Osteoblast (primary cell): Measurements from ENCODE around the gene DISC1. TPM values are rescaled to one million over a fixed set of nuclear protein-coding genes. Genes with fewer than 3 reads are reported as not detected.
"Not testable (repeated sequence)": the region's sequence is repeated elsewhere in the genome, so short reads cannot be mapped to it uniquely, and the experiment has no call there.

Experiments
- DNase-seq: peaks from one replicate; pipeline ENCODE4 v3.0.0; 2011; ENCODE audit warnings: low spot score, mixed read lengths; ENCODE audit not compliant: insufficient read length; ENCODE audit errors: missing footprints
- H2AFZ ChIP-seq: 2 replicates; pipeline ENCODE4 v1.6.0; 2011; ENCODE audit warnings: mild to moderate bottlenecking, low read length
- H3K27ac ChIP-seq: 2 replicates; pipeline ENCODE4 v1.5.1; 2011; ENCODE audit warnings: mild to moderate bottlenecking, low read depth, low read length, moderate library complexity
- H3K27me3 ChIP-seq: 2 replicates; pipeline ENCODE4 v1.6.0; 2012; ENCODE audit warnings: mild to moderate bottlenecking, control low read depth, inconsistent platforms, low read length, moderate library complexity; ENCODE audit not compliant: insufficient read depth
- H3K36me3 ChIP-seq: 2 replicates; pipeline ENCODE4 v1.5.1; 2011; ENCODE audit warnings: mild to moderate bottlenecking, low read length, control low read depth, moderate library complexity; ENCODE audit not compliant: insufficient read depth
- H3K4me1 ChIP-seq: 2 replicates; pipeline ENCODE4 v1.5.1; 2011; ENCODE audit warnings: mild to moderate bottlenecking, low read length, control low read depth, moderate library complexity; ENCODE audit not compliant: insufficient read depth
- H3K4me2 ChIP-seq: 2 replicates; pipeline ENCODE4 v1.6.0; 2011; ENCODE audit warnings: mild to moderate bottlenecking, low read length; ENCODE audit not compliant: insufficient read depth
- H3K4me3 ChIP-seq: fragments of 200-600 bp; sonication (generic); 3 replicates; pipeline ENCODE4 v1.5.1; 2012; ENCODE audit warnings: mild to moderate bottlenecking, low read length, inconsistent platforms; ENCODE audit not compliant: insufficient read depth
- H3K79me2 ChIP-seq: 2 replicates; pipeline ENCODE4 v1.6.0; 2012; ENCODE audit warnings: mild to moderate bottlenecking, low read length, control low read depth, inconsistent platforms; ENCODE audit not compliant: insufficient read depth
- H3K9me3 ChIP-seq: 2 replicates; pipeline ENCODE4 v1.5.1; 2011; ENCODE audit warnings: low read depth, low read length, control low read depth
- H4K20me1 ChIP-seq: 2 replicates; pipeline ENCODE4 v1.6.0; 2012; ENCODE audit warnings: mild to moderate bottlenecking, low read length, control low read depth; ENCODE audit not compliant: insufficient read depth
- total RNA-seq: library from RNA; depleted of rRNA; stranded (reverse); fragments of >200 nt; gene quantifications from 2 replicates; pipeline ENCODE4 v1.2.3, GENCODE V29; 2012
- TF ChIP-seq, protein P1 (sequence below): IDR thresholded peaks from 2 replicates; pipeline ENCODE4 v1.5.1; 2011; ENCODE audit warnings: mild to moderate bottlenecking, low read depth, low read length, moderate library complexity; ENCODE audit errors: extremely low read depth

The DISC1 gene
- total RNA-seq, 1 donor, result 11.9 TPM

DNA sequence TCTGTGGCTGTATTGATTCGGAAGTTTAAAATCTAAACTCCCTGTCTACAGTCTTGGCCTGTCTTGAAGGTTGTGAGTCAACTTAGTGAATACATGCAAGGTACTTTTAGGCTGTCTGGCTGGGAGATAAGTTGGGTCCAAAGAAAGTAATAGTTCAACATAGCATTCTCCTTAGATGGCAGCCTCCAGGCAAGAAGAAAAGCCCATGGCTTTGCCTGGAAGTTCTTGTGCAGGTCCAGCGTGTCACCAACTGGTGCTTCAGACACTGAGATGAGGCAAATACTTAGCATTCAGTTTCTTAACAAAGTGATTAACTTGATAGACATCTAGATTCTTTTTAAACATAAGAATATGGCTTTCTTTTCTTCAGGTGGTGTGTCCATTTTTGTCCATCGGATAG, 328.2 kb downstream of the DISC1 start:
- H3K36me3 ChIP-seq, result no peaks in the 10 kb centered on the region
- H3K4me2 ChIP-seq, result no peak overlapping the region
- no peak overlapping the region for H3K27ac ChIP-seq
- no peak for DNase-seq
- H3K9me3 ChIP-seq, result no peaks in the 10 kb centered on the region
- no peaks in the 10 kb centered on the region for H3K27me3 ChIP-seq
- no peaks in the 10 kb centered on the region for H3K79me2 ChIP-seq
- TF ChIP-seq, protein P1, sequence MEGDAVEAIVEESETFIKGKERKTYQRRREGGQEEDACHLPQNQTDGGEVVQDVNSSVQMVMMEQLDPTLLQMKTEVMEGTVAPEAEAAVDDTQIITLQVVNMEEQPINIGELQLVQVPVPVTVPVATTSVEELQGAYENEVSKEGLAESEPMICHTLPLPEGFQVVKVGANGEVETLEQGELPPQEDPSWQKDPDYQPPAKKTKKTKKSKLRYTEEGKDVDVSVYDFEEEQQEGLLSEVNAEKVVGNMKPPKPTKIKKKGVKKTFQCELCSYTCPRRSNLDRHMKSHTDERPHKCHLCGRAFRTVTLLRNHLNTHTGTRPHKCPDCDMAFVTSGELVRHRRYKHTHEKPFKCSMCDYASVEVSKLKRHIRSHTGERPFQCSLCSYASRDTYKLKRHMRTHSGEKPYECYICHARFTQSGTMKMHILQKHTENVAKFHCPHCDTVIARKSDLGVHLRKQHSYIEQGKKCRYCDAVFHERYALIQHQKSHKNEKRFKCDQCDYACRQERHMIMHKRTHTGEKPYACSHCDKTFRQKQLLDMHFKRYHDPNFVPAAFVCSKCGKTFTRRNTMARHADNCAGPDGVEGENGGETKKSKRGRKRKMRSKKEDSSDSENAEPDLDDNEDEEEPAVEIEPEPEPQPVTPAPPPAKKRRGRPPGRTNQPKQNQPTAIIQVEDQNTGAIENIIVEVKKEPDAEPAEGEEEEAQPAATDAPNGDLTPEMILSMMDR, result no peak
- H4K20me1 ChIP-seq, result no peaks in the 10 kb centered on the region
- no peak overlapping the region for H3K4me3 ChIP-seq
- peaks cover 9% of the 10 kb centered on the region for H3K4me1 ChIP-seq
- H2AFZ ChIP-seq, result no peak overlapping the region

DNA sequence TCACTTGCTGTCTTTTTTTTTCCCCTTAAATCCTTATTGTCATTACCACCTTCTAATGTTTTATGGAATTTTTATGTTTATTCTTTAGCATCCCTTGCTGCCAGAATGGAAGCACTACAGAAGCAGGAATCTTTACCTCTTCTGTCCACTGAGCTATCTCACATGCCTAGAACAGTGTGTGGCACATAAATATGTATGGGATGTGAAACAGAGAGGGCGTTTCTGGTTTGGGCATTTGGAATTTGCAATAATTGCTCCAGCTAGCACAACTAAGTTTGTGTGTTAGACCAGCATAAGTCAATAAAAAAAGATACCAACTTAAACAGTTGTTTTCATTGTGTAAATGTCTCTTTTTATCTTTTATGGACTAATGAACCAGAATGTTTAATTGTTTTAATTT, 330.8 kb downstream of the DISC1 start:
- H3K4me2 ChIP-seq, result no peak overlapping the region
- no peaks in the 10 kb centered on the region for H4K20me1 ChIP-seq
- no peaks in the 10 kb centered on the region for H3K4me1 ChIP-seq
- H3K27me3 ChIP-seq, result no peaks in the 10 kb centered on the region
- no peak for DNase-seq
- H3K79me2 ChIP-seq, result no peaks in the 10 kb centered on the region
- TF ChIP-seq, protein P1, result no peak
- H3K9me3 ChIP-seq, result no peaks in the 10 kb centered on the region
- H2AFZ ChIP-seq, result no peak overlapping the region
- H3K27ac ChIP-seq, result no peak overlapping the region
- no peak overlapping the region for H3K4me3 ChIP-seq
- H3K36me3 ChIP-seq, result no peaks in the 10 kb centered on the region

DNA sequence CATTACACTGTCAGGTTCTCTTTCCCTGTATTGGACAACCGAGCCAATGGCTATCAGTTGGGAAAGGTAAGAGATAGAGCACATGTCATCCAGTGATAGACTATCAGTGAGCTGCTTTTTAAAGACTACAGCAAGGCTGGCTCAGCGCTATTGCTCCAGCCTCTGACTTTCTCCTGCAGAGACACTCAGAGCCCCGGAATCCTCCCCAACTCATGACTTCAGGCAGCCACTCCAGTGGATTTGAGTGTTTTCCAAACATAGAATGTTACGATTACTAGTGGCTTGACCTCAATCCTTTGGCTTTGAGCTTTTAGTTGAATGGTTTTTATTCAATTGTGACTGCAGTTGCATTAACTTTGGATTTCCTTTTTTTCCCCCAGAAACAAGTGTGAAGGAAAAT, 331.9 kb downstream of the DISC1 start:
- H3K4me2 ChIP-seq, result no peak overlapping the region
- H3K27me3 ChIP-seq, result no peaks in the 10 kb centered on the region
- no peak overlapping the region for H3K27ac ChIP-seq
- H4K20me1 ChIP-seq, result no peaks in the 10 kb centered on the region
- TF ChIP-seq, protein P1, result no peak
- H3K4me3 ChIP-seq, result no peak overlapping the region
- H3K4me1 ChIP-seq, result no peaks in the 10 kb centered on the region
- H3K9me3 ChIP-seq, result no peaks in the 10 kb centered on the region
- no peak for DNase-seq
- no peaks in the 10 kb centered on the region for H3K36me3 ChIP-seq
- no peak overlapping the region for H2AFZ ChIP-seq
- H3K79me2 ChIP-seq, result no peaks in the 10 kb centered on the region

DNA sequence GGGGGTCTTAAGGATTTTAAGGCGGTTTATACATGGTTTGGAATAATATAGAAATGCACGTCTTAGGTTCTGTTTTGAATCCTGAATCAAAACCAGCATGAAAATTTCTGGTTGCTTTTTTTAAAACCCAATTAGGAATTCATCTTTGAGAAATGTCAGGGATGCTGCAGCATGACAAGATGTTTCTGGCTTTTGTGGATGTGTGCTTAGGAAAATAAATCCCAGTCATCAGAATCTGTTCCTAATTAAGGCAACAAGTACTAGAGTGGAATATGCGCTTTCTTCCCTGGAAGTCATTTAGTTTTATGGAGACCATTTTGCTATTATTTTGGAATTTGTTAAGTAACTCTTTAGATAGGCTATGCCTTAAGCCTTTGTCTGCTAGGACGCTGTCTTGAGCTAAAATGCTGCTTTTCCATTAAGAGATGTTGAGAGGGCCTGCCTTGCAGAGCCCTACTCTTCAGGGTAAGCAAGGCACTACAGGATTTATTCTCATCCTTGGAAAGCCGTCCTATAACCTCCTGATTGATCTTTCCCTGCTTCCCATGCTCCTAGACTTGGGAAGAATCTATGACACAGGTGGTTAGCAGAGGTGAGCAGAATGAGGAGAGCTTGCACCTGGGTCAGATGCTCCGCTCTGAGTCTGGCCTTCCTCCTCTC, 332.8 kb downstream of the DISC1 start:
- H3K27ac ChIP-seq, result no peak overlapping the region
- H3K4me3 ChIP-seq, result no peak overlapping the region
- H4K20me1 ChIP-seq, result no peaks in the 10 kb centered on the region
- H3K4me1 ChIP-seq, result no peaks in the 10 kb centered on the region
- no peak overlapping the region for H2AFZ ChIP-seq
- no peak overlapping the region for H3K4me2 ChIP-seq
- H3K79me2 ChIP-seq, result no peaks in the 10 kb centered on the region
- H3K27me3 ChIP-seq, result no peaks in the 10 kb centered on the region
- H3K9me3 ChIP-seq, result no peaks in the 10 kb centered on the region
- TF ChIP-seq, protein P1, result no peak
- no peak for DNase-seq
- no peaks in the 10 kb centered on the region for H3K36me3 ChIP-seq

DNA sequence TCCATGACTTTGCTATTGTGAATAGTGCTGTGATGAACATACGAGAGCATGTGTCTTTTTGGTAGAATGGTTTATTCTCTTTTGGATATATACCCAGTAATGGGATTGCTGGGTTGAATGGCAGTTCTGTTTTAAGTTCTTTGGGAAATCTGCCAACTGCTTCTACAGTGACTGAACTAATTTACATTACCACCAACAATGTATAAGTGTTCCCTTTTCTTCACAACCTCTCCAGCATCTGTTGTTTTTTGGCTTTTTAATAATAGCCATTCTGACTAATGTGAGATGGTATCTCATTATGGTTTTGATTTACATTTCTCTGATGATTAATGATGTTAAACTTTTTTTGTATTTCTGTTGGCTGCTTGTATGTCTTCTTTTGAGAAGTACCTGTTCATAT, 335.2 kb downstream of the DISC1 start:
- not testable (repeated sequence) for H3K27me3 ChIP-seq, H3K4me2 ChIP-seq, H3K79me2 ChIP-seq, H3K4me1 ChIP-seq, H3K9me3 ChIP-seq, H4K20me1 ChIP-seq, H2AFZ ChIP-seq, H3K27ac ChIP-seq, H3K4me3 ChIP-seq, H3K36me3 ChIP-seq, DNase-seq
